ENCODE results near the gene PLEKHA4.

The PLEKHA4 gene

GRCh38 chr19:48817585-48818124 lies 50.8 kb downstream of the PLEKHA4 start:
- H3K27ac ChIP-seq (ENCODE audit: low read length), result no peak overlapping the region
- H3K36me3 ChIP-seq (ENCODE audit: control insufficient read depth in 1 of 2, insufficient read depth in 2 of 2, low read length in 2 of 2), result no peaks in the 10 kb centered on the region
- no peaks in the 10 kb centered on the region for H3K27me3 ChIP-seq (ENCODE audit: low read depth, low read length)
- H3K4me1 ChIP-seq (ENCODE audit: control insufficient read depth in 1 of 2, insufficient read depth in 2 of 2, low read length in 2 of 2), result peaks cover 0 to under 1% of the 10 kb centered on the region in 2 donors
- H3K4me3 ChIP-seq (ENCODE audit: low read depth in 1 of 2, low read length in 2 of 2), result no peak overlapping the region
- H3K9me3 ChIP-seq (ENCODE audit: control insufficient read depth in 1 of 2, low read length in 2 of 2), result no peaks in the 10 kb centered on the region

DNA sequence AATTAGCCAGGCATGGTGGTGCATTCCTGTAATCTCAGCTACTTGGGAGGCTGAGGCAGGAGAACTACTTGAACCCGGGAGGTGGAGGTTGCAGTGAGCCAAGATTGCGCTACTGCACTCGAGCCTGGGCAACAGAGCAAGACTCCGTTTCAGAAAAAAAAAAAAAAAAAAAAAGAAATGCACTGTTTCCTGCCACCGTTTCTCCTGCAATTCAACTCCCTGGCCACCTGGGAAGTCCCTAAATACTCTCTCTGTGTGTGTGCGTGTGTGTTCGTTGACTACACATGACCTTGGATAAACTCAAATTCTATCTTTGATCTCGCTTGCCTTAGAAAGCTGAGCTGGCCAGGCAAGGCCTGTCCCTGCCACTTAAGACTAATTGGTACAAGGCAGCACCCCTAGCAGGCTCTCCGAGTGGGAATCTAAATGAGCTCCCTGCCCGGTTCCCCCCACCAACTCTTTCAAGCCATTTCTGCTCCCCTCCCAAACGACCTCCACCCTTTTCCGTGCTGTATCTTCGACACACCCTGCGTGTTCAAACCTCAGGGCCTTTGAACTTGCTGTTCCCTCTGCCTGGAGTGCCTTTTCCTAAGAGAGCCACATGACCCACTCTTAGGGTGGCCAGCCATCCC lies 52.4 kb downstream of the PLEKHA4 start:
- H3K36me3 ChIP-seq (ENCODE audit: control insufficient read depth in 1 of 2, insufficient read depth in 2 of 2, low read length in 2 of 2), result no peaks in the 10 kb centered on the region
- no peaks in the 10 kb centered on the region for H3K27me3 ChIP-seq (ENCODE audit: low read depth, low read length)
- no peaks in the 10 kb centered on the region for H3K9me3 ChIP-seq (ENCODE audit: control insufficient read depth in 1 of 2, low read length in 2 of 2)
- peaks cover 0 to 5% of the 10 kb centered on the region in 2 donors for H3K4me1 ChIP-seq (ENCODE audit: control insufficient read depth in 1 of 2, insufficient read depth in 2 of 2, low read length in 2 of 2)
- H3K4me3 ChIP-seq (ENCODE audit: low read depth in 1 of 2, low read length in 2 of 2), result no peak overlapping the region
- peak overlapping the region; percentile 14 for H3K27ac ChIP-seq (ENCODE audit: low read length)

- no peaks in the 10 kb centered on the region for H3K9me3 ChIP-seq (ENCODE audit: control insufficient read depth in 1 of 2, low read length in 2 of 2)
- H3K4me3 ChIP-seq (ENCODE audit: low read depth in 1 of 2, low read length in 2 of 2), result no peak overlapping the region
- H3K27ac ChIP-seq (ENCODE audit: low read length), result no peak overlapping the region
- H3K36me3 ChIP-seq (ENCODE audit: control insufficient read depth in 1 of 2, insufficient read depth in 2 of 2, low read length in 2 of 2), result no peaks in the 10 kb centered on the region
- H3K4me1 ChIP-seq (ENCODE audit: control insufficient read depth in 1 of 2, insufficient read depth in 2 of 2, low read length in 2 of 2), result peaks cover 0 to 14% of the 10 kb centered on the region in 2 donors
- H3K27me3 ChIP-seq (ENCODE audit: low read depth, low read length), result no peaks in the 10 kb centered on the region
Observed at GRCh38 chr19:48814895-48815294, 53.5 kb downstream of the PLEKHA4 start.

- H3K9me3 ChIP-seq (ENCODE audit: control insufficient read depth in 1 of 2, low read length in 2 of 2), result no peaks in the 10 kb centered on the region
- no peaks in the 10 kb centered on the region for H3K36me3 ChIP-seq (ENCODE audit: control insufficient read depth in 1 of 2, insufficient read depth in 2 of 2, low read length in 2 of 2)
- peaks cover 0 to 15% of the 10 kb centered on the region in 2 donors for H3K4me1 ChIP-seq (ENCODE audit: control insufficient read depth in 1 of 2, insufficient read depth in 2 of 2, low read length in 2 of 2)
- no peak overlapping the region for H3K27ac ChIP-seq (ENCODE audit: low read length)
- no peaks in the 10 kb centered on the region for H3K27me3 ChIP-seq (ENCODE audit: low read depth, low read length)
- H3K4me3 ChIP-seq (ENCODE audit: low read depth in 1 of 2, low read length in 2 of 2), result no peak overlapping the region
Observed at GRCh38 chr19:48813123-48813913, 55.1 kb downstream of the PLEKHA4 start.

DNA sequence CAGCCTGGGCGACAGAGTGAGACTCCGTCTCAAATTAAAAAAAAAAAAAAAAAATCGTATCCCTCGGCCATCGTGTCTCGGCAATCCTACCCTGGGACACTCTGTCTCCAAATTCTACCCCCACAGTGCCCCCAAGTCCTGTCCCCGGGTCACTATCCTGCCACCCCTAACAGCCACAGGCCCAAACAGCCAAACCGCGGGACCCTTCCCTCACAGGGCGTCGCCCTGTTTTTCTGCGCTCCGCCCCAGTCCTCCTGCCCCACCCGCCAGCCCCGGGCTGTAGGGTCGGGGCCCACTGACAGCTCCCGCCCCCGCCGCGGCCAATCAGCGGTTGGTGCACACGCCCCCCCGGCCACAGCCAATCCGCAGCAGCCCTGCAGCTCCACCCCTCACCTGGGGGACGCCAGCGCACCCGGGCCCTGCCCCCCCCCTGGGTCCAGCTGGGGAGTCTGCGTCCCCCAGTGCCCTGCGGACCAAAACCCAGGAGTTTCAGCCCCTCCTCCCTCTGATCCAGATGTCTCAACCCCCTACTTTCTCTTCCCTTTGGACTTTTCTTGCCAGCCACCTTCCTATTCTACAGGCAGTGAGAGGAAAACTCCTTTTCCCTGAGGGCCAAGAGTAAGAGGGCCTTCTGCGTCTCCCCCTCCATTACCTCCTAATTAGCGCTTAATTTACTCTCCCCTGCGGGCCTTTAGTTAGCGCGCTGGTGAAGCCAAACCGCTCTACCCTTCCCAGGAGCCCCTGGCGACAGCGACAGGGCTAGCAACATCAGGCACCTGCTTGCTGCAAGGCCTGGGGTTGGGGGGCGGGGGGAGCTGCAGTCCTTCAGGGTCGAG lies 56.1 kb downstream of the PLEKHA4 start:
- Histone ChIP-seq H3K4me3 (ENCODE audit: low read depth in 1 of 2, low read length in 2 of 2) (peak overlapping the region; percentile 40 to 56), H3K9me3 (ENCODE audit: control insufficient read depth in 1 of 2, low read length in 2 of 2) (no peaks in the 10 kb centered on the region), H3K27me3 (ENCODE audit: low read depth, low read length) (no peaks in the 10 kb centered on the region), H3K4me1 (ENCODE audit: control insufficient read depth in 1 of 2, insufficient read depth in 2 of 2, low read length in 2 of 2) (peaks cover 0 to 15% of the 10 kb centered on the region in 2 donors), H3K27ac (ENCODE audit: low read length) (no peak overlapping the region), H3K36me3 (ENCODE audit: control insufficient read depth in 1 of 2, insufficient read depth in 2 of 2, low read length in 2 of 2) (peaks cover 0 to 7% of the 10 kb centered on the region in 2 donors)

GRCh38 chr19:48810151-48810550 lies 58.3 kb downstream of the PLEKHA4 start:
- H3K4me1 ChIP-seq (ENCODE audit: control insufficient read depth in 1 of 2, insufficient read depth in 2 of 2, low read length in 2 of 2), result peaks cover 0 to 21% of the 10 kb centered on the region in 2 donors
- H3K4me3 ChIP-seq (ENCODE audit: low read depth in 1 of 2, low read length in 2 of 2), result peak overlapping the region; percentile 62 to 82
- H3K27ac ChIP-seq (ENCODE audit: low read length), result peak overlapping the region; percentile 31
- no peaks in the 10 kb centered on the region for H3K27me3 ChIP-seq (ENCODE audit: low read depth, low read length)
- no peaks in the 10 kb centered on the region for H3K9me3 ChIP-seq (ENCODE audit: control insufficient read depth in 1 of 2, low read length in 2 of 2)
- peaks cover 0 to 7% of the 10 kb centered on the region in 2 donors for H3K36me3 ChIP-seq (ENCODE audit: control insufficient read depth in 1 of 2, insufficient read depth in 2 of 2, low read length in 2 of 2)

DNA sequence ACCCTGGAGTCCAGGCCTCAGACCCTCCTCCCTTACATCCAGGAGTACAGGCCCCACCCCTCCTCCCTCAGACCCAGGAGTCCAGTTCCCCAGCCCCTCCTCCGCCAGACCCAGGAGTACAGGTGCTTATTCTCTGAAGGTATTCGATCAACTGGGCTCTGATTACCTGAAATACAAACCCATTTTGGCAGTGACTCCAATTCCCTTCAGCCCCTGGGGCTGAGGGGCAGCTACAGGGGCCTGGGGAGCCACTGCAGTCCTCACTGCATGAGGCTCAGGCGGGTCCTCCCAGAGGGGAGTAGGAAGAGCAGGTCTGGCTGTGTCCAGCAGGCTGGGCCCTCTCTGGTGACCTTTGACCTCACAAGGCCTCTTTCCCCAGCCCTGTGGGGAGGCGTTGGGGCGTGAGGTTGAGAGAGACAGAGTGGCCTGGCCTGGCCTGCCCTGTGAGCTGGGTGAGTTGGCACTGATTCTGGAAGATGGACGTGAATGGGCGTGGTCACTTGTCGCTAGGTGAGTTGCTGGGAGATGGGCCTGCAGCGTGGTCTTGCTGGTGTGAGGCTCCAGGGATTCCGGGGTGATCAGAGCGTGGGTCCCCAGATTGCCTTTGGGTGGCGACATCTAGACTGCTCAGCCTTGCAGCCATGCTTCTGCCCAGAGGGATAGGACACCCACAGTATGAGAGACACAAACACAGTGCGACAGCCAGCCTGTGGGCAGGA lies 60.7 kb downstream of the PLEKHA4 start:
- H3K4me3 ChIP-seq (ENCODE audit: low read depth in 1 of 2, low read length in 2 of 2), result peak overlapping the region in 1 of 2 donors; percentile 21
- H3K27me3 ChIP-seq (ENCODE audit: low read depth, low read length), result no peaks in the 10 kb centered on the region
- H3K36me3 ChIP-seq (ENCODE audit: control insufficient read depth in 1 of 2, insufficient read depth in 2 of 2, low read length in 2 of 2), result peaks cover 0 to 7% of the 10 kb centered on the region in 2 donors
- no peaks in the 10 kb centered on the region for H3K9me3 ChIP-seq (ENCODE audit: control insufficient read depth in 1 of 2, low read length in 2 of 2)
- H3K27ac ChIP-seq (ENCODE audit: low read length), result peak overlapping the region; percentile 60
- peaks cover 0 to 21% of the 10 kb centered on the region in 2 donors for H3K4me1 ChIP-seq (ENCODE audit: control insufficient read depth in 1 of 2, insufficient read depth in 2 of 2, low read length in 2 of 2)

GRCh38 chr19:48806818-48807589 lies 61.4 kb downstream of the PLEKHA4 start:
- Histone ChIP-seq H3K36me3 (ENCODE audit: control insufficient read depth in 1 of 2, insufficient read depth in 2 of 2, low read length in 2 of 2) (peaks cover 0 to 7% of the 10 kb centered on the region in 2 donors), H3K9me3 (ENCODE audit: control insufficient read depth in 1 of 2, low read length in 2 of 2) (no peaks in the 10 kb centered on the region), H3K27me3 (ENCODE audit: low read depth, low read length) (no peaks in the 10 kb centered on the region), H3K4me1 (ENCODE audit: control insufficient read depth in 1 of 2, insufficient read depth in 2 of 2, low read length in 2 of 2) (peaks cover 0 to 16% of the 10 kb centered on the region in 2 donors), H3K27ac (ENCODE audit: low read length) (peak overlapping the region; percentile 60), H3K4me3 (ENCODE audit: low read depth in 1 of 2, low read length in 2 of 2) (peak overlapping the region in 1 of 2 donors; percentile 21)

GRCh38 chr19:48806518-48806817 lies 61.9 kb downstream of the PLEKHA4 start:
- H3K36me3 ChIP-seq (ENCODE audit: control insufficient read depth in 1 of 2, insufficient read depth in 2 of 2, low read length in 2 of 2), result peaks cover 0 to 7% of the 10 kb centered on the region in 2 donors
- H3K4me1 ChIP-seq (ENCODE audit: control insufficient read depth in 1 of 2, insufficient read depth in 2 of 2, low read length in 2 of 2), result peaks cover 0 to 16% of the 10 kb centered on the region in 2 donors
- H3K4me3 ChIP-seq (ENCODE audit: low read depth in 1 of 2, low read length in 2 of 2), result no peak overlapping the region
- no peak overlapping the region for H3K27ac ChIP-seq (ENCODE audit: low read length)
- H3K9me3 ChIP-seq (ENCODE audit: control insufficient read depth in 1 of 2, low read length in 2 of 2), result no peaks in the 10 kb centered on the region
- H3K27me3 ChIP-seq (ENCODE audit: low read depth, low read length), result no peaks in the 10 kb centered on the region

GRCh38 chr19:48805452-48805851 lies 63.0 kb downstream of the PLEKHA4 start:
- Histone ChIP-seq H3K4me3 (ENCODE audit: low read depth in 1 of 2, low read length in 2 of 2) (no peak overlapping the region), H3K27me3 (ENCODE audit: low read depth, low read length) (no peaks in the 10 kb centered on the region), H3K27ac (ENCODE audit: low read length) (no peak overlapping the region), H3K9me3 (ENCODE audit: control insufficient read depth in 1 of 2, low read length in 2 of 2) (no peaks in the 10 kb centered on the region), H3K4me1 (ENCODE audit: control insufficient read depth in 1 of 2, insufficient read depth in 2 of 2, low read length in 2 of 2) (peaks cover 0 to 12% of the 10 kb centered on the region in 2 donors), H3K36me3 (ENCODE audit: control insufficient read depth in 1 of 2, insufficient read depth in 2 of 2, low read length in 2 of 2) (peaks cover 0 to 7% of the 10 kb centered on the region in 2 donors)

All from muscle layer of duodenum (tissue), 2 donors.